Kidney epithelial cell (primary cell): Measurements from ENCODE around the gene SPON1. TPM values are rescaled to one million over a fixed set of nuclear protein-coding genes. Genes with fewer than 3 reads are reported as not detected.

Experiments used
- DNase-seq: peaks from one replicate; pipeline ENCODE4 v3.0.0-alpha.2; 2010; ENCODE audit warnings: low read depth
- H3K27me3 ChIP-seq: 2 replicates; pipeline ENCODE4 v1.6.0; 2011; ENCODE audit warnings: low read length; ENCODE audit not compliant: control insufficient read depth, insufficient read depth
- H3K36me3 ChIP-seq: 2 replicates; pipeline ENCODE4 v1.5.1; 2011; ENCODE audit warnings: low read length; ENCODE audit not compliant: control insufficient read depth, insufficient read depth
- H3K4me3 ChIP-seq: 2 replicates; pipeline ENCODE4 v1.5.1; 2011; ENCODE audit warnings: low read depth, mild to moderate bottlenecking, control low read depth, low read length
- total RNA-seq: library from RNA; depleted of rRNA; stranded (reverse); fragments of >200 nt; gene quantifications from 2 replicates; pipeline ENCODE4 v1.2.3, GENCODE V29; 2015
- TF ChIP-seq, protein P1 (sequence below): IDR thresholded peaks from 2 replicates; pipeline ENCODE4 v1.5.1; 2011; ENCODE audit warnings: mild to moderate bottlenecking, moderate library complexity, low read length, control low read depth, inconsistent platforms; ENCODE audit not compliant: insufficient read depth, poor library complexity, severe bottlenecking

Gene SPON1
- total RNA-seq, 1 donor from 2014 or later: 3.7 TPM

DNA sequence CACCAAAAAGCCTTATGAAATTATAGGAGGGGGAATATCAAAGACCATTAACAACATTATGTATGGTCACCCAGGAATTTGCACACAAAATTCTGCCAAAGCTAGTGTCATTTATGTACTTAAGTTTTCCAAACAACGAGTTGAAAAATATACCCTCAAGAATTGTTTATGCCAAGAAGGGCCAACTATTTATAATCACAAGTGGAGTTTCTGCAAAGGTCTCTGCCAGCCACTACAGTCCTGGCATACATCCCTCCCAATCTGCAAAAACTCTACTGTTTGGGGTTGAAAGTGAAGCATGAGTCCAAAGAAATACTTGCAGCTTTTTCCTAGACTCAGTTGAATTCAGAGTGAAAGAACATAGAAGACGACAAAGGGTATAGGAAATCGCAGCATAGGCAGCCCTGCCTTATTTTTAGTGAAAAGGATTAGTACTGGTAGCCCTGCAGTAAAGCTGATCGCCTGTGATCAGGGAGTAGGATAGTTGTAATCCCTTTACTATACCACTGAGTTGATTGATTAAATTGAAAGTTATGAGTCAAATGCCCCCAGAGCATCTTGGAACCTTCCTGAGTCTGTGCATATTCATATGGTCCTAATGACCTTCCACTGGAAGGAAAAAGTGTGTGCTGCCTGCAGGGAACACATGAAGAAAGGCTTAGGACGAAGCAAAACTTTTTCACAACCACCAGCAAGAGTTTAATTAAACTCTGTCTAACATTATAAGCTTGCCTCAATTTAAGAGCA is 144.0 kb downstream of the SPON1 start:
- Histone ChIP-seq H3K4me3 (no peak overlapping the region), H3K36me3 (no peaks in the 10 kb centered on the region), H3K27me3 (no peaks in the 10 kb centered on the region)
- no peak for DNase-seq
- TF ChIP-seq, protein P1, sequence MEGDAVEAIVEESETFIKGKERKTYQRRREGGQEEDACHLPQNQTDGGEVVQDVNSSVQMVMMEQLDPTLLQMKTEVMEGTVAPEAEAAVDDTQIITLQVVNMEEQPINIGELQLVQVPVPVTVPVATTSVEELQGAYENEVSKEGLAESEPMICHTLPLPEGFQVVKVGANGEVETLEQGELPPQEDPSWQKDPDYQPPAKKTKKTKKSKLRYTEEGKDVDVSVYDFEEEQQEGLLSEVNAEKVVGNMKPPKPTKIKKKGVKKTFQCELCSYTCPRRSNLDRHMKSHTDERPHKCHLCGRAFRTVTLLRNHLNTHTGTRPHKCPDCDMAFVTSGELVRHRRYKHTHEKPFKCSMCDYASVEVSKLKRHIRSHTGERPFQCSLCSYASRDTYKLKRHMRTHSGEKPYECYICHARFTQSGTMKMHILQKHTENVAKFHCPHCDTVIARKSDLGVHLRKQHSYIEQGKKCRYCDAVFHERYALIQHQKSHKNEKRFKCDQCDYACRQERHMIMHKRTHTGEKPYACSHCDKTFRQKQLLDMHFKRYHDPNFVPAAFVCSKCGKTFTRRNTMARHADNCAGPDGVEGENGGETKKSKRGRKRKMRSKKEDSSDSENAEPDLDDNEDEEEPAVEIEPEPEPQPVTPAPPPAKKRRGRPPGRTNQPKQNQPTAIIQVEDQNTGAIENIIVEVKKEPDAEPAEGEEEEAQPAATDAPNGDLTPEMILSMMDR: no peak

DNA sequence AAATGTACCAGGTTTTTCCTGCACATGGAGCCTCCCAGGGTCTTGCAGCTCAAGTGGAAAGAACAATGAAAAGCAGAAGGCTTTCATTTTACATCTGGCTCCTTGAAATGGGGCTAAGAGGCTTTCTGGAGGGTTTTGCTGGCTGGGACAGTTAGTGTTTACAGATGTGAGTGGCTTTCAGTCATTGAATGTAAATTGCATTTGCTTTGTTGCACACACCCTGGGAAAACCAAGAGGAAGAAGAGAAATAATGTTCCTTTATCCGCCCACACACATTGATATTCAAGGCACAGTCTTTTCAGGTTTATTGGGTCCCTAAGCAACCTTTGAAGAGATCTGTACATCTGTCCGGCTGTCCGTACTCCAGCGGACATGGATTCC is 144.5 kb downstream of the SPON1 start:
- no peak for DNase-seq
- no peak overlapping the region for H3K4me3 ChIP-seq
- TF ChIP-seq, protein P1: no peak
- H3K27me3 ChIP-seq: no peaks in the 10 kb centered on the region
- H3K36me3 ChIP-seq: no peaks in the 10 kb centered on the region

DNA sequence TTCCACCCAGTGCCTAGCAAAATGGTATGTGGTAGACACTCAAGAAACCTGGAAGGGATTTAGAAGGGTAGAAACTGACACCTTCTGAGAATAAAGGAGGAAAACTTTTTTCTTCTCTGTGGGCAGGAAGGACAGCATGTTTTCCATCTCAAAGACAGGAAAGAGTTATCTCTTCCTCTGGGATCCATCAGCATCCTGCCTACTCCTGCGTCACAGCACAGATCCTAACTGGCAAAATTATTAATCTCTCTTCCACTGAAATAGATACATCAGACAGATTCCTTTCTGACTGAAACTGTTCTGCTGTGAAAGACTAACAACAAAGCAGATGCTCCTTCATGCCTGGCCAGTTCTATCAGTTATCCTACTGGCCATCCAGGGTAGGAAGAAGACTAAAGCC is 147.2 kb downstream of the SPON1 start:
- TF ChIP-seq, protein P1: no peak
- no peaks in the 10 kb centered on the region for H3K27me3 ChIP-seq

DNA sequence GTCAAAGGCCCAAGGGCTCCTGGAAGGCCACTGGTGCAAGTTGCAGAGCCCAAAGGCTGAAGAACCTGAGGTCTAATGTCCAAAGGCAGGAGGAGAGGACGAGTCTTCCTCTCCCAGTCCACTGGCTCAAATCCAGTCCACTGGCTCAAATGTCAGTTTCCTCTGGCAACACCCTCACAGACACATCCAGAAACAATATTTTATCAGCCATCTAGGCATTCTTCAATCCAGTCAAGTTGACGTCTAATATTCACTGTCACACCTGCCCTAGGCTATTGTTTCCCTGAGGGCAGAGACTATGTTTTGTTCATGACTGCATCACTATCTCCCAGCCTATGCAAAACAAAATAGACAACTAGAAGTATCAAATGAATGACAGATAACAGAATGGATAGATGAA is 148.1 kb downstream of the SPON1 start:
- DNase-seq: no peak
- TF ChIP-seq, protein P1: no peak
- no peaks in the 10 kb centered on the region for H3K36me3 ChIP-seq
- H3K27me3 ChIP-seq: no peaks in the 10 kb centered on the region
- H3K4me3 ChIP-seq: no peak overlapping the region

More for the DNA sequence above, 147.2 kb downstream of the SPON1 start:
- Histone ChIP-seq H3K4me3 (no peak overlapping the region), H3K36me3 (no peaks in the 10 kb centered on the region)
- no peak for DNase-seq

DNA sequence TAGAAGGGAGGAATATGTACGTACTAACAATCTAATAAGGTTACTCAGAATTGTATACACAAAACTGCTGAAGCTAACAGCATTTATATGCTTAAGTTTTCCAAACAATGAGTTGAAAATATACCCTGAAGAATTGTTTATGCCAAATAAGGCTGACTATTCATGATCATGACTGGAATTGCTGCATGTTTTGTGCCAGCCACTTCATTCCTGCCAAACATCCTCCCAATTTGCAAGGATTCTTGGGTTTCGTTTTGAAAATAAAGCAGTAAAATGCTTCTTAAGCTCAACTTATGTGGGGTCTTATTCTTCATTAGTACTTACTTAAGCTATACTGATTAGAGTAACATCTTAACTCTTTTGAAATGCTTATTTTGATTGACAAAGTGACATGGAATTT is 149.0 kb downstream of the SPON1 start:
- TF ChIP-seq, protein P1: no peak
- DNase-seq: no peak
- Histone ChIP-seq H3K27me3 (no peaks in the 10 kb centered on the region), H3K36me3 (no peaks in the 10 kb centered on the region), H3K4me3 (no peak overlapping the region)

DNA sequence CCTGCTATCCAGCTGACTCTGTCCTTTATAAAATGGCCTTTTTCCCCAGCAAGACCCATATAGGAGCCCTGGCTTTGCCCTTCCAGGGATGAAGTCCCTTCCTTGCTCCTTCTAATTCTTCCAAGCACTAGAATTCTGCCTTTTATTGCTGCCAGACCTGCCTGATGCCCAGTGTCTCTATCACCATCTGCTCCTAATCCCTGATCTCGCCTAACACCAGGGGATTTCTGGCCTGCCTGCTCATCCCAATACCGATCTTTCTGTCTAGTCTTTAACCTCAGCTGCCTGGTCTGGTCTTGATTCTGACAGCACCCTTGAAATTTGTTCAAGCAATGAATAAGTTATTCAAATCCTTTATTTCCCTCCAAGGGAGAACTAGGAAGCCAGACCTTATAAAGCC is 150.2 kb downstream of the SPON1 start:
- TF ChIP-seq, protein P1: no peak
- Histone ChIP-seq H3K27me3 (no peaks in the 10 kb centered on the region), H3K4me3 (no peak overlapping the region)

More for the DNA sequence above, 150.2 kb downstream of the SPON1 start:
- no peak for DNase-seq
- H3K36me3 ChIP-seq: no peaks in the 10 kb centered on the region
